WTC11 (cell line): ENCODE results near the gene MSLN.

Source experiments
- ESRRA ChIP-seq: sonication (generic); formaldehyde crosslinking; IDR thresholded peaks from 2 replicates; pipeline ENCODE4 v1.8.1; 2022; ENCODE audit warnings: mild to moderate bottlenecking, missing genetic modification reagents, borderline replicate concordance
- NFYB ChIP-seq: sonication (generic); formaldehyde crosslinking; conservative IDR thresholded peaks from 2 replicates; pipeline ENCODE4 v1.8.0; 2022; ENCODE audit warnings: low read depth, missing genetic modification reagents
- TEAD1 ChIP-seq: sonication (generic); formaldehyde crosslinking; IDR thresholded peaks from 2 replicates; pipeline ENCODE4 v1.8.0; 2022; ENCODE audit warnings: mild to moderate bottlenecking, missing genetic modification reagents
- ZNF219 ChIP-seq: sonication (generic); formaldehyde crosslinking; IDR thresholded peaks from 2 replicates; pipeline ENCODE4 v1.8.0; 2023; ENCODE audit warnings: missing genetic modification reagents, mild to moderate bottlenecking, borderline replicate concordance
- ZNF232 ChIP-seq: sonication (generic); formaldehyde crosslinking; IDR thresholded peaks from 2 replicates; pipeline ENCODE4 v1.8.0; 2022; ENCODE audit warnings: mild to moderate bottlenecking, missing genetic modification reagents
- TF ChIP-seq, protein P1 (sequence below): fragments of 200-600 bp; IDR thresholded peaks from 2 replicates; pipeline ENCODE4 v1.8.0; 2022; ENCODE audit warnings: antibody characterized with exemption
- TF ChIP-seq, protein P2 (sequence below): sonication (generic); formaldehyde crosslinking; IDR thresholded peaks from 2 replicates; pipeline ENCODE4 v1.8.0; 2022; ENCODE audit warnings: missing genetic modification reagents
- TF ChIP-seq, protein P3 (sequence below): sonication (generic); formaldehyde crosslinking; IDR thresholded peaks from 2 replicates; pipeline ENCODE4 v1.8.1; 2022; ENCODE audit warnings: mild to moderate bottlenecking, missing genetic modification reagents, moderate library complexity, borderline replicate concordance

DNA sequence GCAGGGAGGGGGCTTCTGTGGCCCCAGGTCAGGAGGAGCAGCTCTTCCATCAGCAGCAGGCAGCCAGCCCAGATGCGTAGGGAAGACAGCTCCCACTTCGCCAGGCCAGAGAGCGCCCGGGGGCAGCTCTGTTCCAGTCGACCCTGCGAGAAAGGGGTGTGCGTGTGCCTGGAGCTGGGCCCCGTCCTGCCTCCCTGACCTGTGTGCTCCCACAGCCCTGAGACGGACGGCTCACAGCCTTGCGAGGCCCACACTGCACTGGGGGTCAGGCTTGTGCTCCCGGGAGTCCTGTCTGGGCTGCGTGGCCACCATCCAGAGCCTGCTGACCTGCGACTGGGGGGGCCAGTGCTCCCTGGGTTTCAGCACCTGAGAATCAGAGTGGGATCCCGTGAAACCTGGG is 469 bp upstream of the MSLN start:
- no peak for TF ChIP-seq TEAD1 (CRISPR knock-in tag)
- TF ChIP-seq, protein P1, sequence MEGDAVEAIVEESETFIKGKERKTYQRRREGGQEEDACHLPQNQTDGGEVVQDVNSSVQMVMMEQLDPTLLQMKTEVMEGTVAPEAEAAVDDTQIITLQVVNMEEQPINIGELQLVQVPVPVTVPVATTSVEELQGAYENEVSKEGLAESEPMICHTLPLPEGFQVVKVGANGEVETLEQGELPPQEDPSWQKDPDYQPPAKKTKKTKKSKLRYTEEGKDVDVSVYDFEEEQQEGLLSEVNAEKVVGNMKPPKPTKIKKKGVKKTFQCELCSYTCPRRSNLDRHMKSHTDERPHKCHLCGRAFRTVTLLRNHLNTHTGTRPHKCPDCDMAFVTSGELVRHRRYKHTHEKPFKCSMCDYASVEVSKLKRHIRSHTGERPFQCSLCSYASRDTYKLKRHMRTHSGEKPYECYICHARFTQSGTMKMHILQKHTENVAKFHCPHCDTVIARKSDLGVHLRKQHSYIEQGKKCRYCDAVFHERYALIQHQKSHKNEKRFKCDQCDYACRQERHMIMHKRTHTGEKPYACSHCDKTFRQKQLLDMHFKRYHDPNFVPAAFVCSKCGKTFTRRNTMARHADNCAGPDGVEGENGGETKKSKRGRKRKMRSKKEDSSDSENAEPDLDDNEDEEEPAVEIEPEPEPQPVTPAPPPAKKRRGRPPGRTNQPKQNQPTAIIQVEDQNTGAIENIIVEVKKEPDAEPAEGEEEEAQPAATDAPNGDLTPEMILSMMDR, result no peak
- TF ChIP-seq, protein P2, sequence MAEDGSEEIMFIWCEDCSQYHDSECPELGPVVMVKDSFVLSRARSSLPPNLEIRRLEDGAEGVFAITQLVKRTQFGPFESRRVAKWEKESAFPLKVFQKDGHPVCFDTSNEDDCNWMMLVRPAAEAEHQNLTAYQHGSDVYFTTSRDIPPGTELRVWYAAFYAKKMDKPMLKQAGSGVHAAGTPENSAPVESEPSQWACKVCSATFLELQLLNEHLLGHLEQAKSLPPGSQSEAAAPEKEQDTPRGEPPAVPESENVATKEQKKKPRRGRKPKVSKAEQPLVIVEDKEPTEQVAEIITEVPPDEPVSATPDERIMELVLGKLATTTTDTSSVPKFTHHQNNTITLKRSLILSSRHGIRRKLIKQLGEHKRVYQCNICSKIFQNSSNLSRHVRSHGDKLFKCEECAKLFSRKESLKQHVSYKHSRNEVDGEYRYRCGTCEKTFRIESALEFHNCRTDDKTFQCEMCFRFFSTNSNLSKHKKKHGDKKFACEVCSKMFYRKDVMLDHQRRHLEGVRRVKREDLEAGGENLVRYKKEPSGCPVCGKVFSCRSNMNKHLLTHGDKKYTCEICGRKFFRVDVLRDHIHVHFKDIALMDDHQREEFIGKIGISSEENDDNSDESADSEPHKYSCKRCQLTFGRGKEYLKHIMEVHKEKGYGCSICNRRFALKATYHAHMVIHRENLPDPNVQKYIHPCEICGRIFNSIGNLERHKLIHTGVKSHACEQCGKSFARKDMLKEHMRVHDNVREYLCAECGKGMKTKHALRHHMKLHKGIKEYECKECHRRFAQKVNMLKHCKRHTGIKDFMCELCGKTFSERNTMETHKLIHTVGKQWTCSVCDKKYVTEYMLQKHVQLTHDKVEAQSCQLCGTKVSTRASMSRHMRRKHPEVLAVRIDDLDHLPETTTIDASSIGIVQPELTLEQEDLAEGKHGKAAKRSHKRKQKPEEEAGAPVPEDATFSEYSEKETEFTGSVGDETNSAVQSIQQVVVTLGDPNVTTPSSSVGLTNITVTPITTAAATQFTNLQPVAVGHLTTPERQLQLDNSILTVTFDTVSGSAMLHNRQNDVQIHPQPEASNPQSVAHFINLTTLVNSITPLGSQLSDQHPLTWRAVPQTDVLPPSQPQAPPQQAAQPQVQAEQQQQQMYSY (CRISPR knock-in tag), result no peak
- no peak for TF ChIP-seq ZNF232 (CRISPR knock-in tag)
- TF ChIP-seq ESRRA (CRISPR knock-in tag), result no peak
- no peak for TF ChIP-seq NFYB (CRISPR knock-in tag)
- no peak for TF ChIP-seq ZNF219 (CRISPR knock-in tag)
- TF ChIP-seq, protein P3, sequence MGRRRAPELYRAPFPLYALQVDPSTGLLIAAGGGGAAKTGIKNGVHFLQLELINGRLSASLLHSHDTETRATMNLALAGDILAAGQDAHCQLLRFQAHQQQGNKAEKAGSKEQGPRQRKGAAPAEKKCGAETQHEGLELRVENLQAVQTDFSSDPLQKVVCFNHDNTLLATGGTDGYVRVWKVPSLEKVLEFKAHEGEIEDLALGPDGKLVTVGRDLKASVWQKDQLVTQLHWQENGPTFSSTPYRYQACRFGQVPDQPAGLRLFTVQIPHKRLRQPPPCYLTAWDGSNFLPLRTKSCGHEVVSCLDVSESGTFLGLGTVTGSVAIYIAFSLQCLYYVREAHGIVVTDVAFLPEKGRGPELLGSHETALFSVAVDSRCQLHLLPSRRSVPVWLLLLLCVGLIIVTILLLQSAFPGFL (CRISPR knock-in tag), result no peak
